GM19372 (cell line): ENCODE measurements around the gene KCTD20.
"Not testable (repeated sequence)": the region's sequence is repeated elsewhere in the genome, so short reads cannot be mapped to it uniquely, and the experiment has no call there.

Experiments
- ATAC-seq: cut with Tn5 transposase; IDR thresholded peaks from one replicate; pipeline ENCODE4 v1.9.1; 2021; ENCODE audit warnings: mild to moderate bottlenecking, low read depth, moderate library complexity; ENCODE audit not compliant: unreplicated experiment

KCTD20 gene

DNA sequence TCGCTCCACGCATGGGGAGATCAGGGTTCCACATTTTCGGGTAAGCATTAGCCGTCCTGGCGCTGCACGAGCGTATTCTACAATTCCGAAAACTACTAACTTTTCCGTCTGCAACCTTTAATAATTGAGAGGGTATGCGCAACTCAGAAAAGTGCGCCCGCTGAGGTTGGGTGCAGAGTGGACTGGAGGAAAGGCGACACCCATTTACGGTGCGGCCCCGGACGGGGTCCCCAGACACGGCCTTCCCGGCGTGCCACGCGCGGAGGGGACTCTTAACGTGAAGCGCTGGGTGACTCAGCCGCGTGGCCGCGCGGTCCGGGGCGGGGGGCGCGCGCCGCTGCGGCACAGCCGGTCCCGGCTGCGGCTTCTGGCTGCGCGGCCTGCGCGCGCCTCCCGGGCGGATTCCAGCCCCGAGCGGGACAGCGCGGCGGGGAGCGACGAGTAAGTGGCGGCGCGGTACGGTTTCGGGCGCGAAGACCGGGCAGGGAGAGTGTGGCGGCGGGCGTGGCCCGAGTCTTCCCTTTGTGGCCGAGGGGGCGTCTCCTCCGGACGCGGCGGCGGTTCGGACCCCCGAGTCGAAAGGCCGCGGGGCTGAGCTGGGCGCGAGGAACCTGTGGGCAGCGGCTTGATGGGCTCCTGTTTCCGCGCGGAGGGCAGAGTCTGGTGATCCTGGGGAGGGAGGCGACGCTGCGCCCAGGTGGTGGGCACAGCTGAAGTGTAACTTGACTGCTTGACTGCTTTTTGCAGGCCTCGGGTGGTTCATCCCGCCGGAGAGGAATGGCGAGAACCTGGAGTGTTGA lies at the start of gene KCTD20, which contains the start of gene PXT1:
Gene KCTD20, plus strand, starts transcription at position 330 of the 800 bp plus-strand sequence. CDS start 27,098 bp downstream, outside the sequence.
Gene PXT1, minus strand, starts transcription at position 184 of the 800 bp plus-strand sequence. CDS start 16,772 bp downstream, outside the sequence.
- ATAC-seq: peak; percentile 76

DNA sequence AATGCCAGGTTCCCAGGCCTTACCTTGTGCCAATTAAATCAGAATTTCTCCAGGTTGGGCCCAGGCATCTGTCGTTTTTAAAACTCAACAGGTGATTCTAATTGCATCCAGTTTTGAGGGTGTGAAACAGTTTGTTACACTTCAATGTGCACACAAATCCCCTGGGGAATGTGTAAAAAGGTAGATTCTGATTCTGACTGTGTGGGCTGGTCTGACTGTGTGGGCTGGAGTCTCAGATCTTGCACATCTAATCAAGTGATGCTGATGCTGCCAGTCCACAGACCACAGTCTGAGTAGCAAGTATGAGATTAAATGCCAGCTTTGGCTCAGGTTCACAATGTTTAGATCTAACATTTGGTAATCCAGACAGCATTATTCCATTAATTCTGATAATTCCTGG lies 42.8 kb upstream of the KCTD20 start:
- no peak for ATAC-seq

DNA sequence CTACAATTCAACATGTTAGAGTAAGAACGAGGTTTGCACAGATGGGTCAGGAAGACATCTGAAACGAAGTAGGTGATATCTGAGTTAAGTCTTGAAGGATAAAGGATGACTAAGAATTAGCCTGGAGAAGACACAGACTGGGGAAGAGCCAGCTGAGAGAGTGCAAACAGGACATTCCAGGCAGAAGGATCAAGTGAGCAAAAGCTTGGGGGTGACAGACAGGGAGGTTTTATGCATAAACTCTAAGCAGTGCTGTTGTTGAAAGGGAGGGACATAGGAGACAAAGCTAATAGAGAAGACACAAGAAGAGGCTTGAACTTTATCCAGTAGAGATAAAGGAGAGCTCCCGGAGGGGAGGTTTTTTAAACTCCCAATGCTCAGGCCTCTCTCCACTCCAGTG lies 40.3 kb upstream of the KCTD20 start:
- no peak for ATAC-seq

DNA sequence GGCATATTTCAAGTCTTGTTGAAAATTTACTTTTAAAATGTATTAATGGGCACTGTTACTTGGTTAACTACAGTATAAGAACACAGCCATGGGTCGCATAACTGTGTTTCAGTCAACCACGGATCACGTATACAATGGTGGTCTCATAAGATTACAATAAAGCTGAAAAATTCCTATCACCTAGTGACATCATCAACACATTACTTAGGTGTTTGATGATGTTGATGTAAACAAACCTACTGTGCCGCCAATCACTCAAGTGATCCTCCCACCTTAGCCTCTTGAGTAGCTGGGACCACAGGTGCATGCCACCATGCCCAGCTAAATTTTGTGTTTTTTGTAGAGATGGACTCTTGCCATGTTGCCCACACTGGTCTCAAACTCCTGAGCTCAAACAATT lies 38.6 kb upstream of the KCTD20 start:
- no peak for ATAC-seq

DNA sequence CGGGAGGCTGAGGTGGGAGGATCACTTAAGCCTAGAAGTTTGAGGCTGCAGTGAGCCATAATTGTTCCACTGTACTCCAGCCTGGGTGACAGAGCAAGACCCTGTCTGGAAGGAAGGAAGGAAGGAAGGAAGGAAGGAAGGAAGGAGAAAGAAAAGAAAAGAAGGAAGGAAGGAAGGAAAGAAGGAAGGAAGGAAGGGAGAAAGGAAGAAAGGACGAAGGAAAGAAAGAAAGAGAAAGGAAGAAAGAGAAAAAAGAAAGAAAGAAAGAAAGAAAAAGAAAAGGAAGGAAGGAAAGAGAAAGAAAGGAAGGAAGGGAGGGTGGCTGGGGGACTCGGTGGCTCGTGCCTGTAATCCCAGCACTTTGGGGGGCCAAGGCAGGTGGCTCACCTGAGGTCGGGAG lies 33.1 kb upstream of the KCTD20 start:
- ATAC-seq: not testable (repeated sequence)

DNA sequence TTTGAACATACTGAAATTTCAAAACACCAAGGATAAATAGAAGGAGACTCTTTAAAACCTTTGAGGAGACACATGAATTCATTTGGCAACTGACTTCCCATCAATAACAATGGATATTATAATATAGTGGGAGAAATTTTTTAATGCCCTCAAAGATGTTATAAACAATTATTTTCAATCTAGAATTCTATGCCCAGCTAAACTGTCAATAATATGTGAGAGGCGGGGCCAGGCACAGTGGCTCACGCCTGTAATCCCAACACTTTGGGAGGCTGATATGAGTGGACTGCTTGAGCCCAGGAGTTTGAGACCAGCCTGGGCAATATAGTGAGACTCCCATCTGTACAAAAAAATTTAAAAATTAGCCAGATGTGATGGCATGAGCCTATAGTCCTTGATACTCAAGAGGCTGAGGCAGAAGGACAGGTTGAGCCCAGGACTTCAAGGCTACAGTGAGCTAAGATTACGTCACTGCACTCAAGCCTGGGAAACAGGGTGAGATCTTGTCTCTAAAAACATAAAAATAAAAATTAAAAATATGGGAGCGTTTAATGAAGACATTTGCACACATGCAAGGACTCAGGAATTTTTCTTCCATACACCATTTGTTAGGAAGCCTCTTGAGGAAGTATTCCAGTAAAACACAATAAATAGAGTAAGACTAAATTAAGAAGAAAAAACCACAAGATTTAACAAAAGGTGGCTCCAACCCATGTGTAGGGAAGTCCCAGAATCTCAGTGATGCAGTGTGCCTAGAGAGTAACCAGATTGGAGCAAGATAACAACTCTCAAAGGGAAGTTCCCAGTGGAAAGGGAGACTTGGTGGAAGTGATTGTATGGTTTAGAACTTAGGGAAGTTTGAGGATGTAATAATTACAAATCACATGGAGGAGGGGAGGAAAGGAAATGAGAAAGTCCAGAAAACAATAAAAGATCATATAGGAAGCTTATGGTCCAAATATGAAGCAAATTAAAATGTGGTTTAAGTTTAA lies 29.0 kb upstream of the KCTD20 start:
- no peak for ATAC-seq

DNA sequence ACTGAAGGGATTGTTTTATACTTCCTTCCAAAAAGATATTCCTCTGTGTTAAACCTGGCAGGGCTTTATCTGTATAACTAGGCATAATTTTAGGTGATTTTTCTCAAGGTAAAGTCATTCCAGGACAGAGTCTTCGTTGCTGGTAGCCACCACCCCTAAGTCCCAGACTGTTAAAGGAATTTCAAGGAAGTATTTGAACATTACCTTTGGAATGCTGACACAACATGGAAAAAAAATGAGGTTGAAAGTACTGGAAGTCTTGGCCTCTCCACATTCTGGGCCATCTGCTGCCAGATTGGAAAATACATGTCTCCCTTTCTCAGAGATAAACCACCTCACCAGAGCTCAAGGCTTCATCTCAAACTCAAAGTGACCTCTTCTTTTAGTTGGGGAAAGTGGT lies 28.3 kb upstream of the KCTD20 start:
- ATAC-seq: no peak

DNA sequence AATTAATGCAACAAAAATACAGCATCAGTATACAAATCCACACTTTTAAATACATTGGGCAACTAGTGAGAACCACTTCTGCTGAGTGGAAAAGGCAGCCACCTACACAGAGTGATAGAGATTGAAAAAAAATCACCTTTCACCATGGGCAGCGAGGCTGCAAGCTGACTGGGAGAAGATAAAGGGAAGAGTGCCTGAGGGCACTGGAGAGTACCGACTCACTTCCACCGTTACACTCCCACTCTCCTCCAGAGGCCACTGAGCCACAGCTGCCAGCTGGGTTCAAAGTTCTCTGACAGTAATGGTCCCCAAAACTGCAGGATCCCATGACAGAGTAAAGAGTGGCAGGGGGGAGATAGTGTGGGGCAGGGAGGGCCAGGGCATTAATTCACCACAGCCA lies 24.2 kb upstream of the KCTD20 start:
- no peak for ATAC-seq

DNA sequence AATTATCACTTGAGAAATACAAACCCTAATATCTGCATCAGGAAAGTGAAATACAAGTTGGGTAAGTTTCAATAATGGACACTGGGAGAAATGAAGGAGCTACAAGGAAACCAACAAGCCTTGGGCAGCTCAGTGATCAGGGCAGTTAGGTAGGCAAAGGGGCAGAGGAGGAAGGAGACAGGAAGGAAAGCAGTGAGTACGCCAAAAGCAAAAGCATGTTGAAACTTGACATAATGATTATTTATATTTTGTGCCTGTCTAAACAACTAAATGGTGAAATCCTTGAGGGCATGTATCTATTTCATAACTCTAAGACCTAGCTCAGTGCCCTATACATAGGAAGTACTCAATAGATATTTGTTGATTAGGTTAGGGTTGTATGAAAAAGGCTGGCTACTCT lies 23.5 kb upstream of the KCTD20 start:
- no peak for ATAC-seq

DNA sequence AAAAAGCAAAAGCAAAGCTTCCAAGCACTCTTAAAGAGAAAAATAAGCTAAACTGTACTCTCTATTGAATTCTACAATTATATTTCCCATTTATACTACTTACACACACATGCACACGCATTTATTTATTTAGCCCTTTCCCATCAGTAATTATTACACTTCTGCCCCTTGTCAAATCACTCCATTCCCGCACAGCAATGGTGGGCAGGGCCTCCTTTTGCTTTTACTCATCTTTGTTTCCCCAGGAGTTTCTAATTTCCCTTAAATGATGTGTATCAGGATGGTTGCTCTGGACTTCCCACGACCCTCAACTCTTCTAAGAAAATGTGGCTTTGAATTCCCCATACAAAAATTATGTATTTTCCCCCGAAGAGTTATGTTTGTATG lies 20.1 kb upstream of the KCTD20 start:
- no peak for ATAC-seq

DNA sequence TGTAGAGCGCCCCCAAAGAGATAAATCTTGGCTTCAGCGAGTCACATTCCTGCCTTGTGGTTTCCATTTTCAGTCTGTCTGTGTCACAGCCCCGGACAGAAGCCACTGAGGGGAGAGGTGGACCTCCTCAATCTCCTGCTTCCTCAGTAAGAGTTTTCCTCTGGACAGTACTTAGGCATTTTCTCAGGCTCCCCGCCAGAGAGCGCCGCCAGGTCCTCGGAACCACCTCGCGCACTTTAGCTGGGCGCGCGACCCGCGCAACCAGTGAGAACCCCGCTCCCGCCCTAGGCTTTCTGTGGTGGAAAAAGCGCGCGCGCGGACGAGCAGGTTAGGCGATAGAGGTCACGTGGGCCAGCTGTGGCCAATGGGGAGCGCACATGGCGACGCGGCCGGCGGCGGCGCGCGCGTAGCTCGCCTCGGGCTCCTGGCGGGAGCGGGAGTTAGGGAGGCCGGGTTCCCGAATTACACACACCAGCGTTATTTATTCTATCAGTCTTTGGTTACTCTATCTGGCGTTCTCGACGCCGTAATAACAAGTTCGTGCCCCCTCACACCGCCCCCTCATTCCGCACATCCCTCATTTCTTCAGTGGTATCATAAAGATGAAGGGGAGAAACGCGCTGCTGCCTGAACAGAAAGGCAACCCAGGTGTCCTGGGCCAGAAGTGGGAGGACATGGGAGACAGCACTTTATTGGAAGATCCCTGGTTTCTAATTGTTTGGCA lies 19.5 kb upstream of the KCTD20 start:
- peak; percentile 92 for ATAC-seq

DNA sequence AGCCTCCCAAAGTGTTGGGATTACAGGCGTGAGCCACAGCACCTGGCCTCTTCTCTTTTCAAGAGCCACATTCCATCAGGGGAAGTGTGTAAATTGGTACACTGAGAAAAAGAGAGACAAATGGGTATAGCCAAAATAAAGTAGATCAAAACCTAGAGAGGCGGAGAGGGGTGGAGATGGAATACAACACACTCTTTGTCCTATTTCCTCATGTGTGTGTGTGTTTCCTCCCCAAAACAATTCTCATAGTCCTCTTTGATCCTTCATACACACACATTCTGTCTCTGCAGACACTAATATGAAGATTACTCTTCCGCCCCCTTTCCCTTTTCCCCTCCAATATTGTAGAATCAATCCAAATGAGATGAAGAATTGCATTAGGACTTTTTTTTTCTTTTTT lies 16.2 kb upstream of the KCTD20 start:
- ATAC-seq: no peak

DNA sequence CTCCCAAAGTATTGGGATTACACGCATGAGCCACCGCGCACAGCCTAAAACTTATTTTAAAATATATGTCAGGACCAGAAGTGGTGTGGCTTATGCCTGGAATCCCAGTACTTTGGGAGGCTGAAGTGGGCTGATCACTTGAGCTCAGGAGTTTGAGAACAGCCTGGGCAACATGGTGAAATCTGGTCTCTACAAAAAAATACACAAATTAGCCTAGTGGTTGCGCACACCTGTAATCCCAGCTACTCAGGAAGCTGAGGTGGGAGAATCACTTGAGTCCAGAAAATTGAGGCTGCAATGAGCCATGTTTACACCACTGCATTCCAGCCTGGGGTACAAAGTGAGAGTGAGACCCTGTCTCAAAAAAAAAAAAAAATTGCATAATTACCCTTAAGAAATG lies 13.9 kb upstream of the KCTD20 start:
- ATAC-seq: no peak

DNA sequence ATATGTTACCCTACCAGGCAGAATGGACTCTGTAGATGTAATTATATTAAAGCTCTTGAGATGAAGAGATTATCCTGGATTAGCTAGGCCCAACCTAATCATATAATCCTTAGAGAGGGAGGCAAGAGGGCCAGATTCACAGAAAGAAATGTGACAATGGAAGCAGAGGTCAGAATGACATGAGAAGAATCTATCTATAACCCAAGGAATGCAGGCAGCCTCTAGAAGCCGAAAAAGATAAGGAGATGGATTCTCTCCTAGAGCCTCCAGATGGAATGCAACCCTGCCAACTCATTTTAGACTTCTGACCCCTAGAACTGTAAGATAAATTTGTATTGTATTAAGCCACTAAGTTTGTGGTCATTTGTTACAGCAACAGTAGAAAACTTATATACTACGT lies 12.4 kb upstream of the KCTD20 start:
- ATAC-seq: no peak

DNA sequence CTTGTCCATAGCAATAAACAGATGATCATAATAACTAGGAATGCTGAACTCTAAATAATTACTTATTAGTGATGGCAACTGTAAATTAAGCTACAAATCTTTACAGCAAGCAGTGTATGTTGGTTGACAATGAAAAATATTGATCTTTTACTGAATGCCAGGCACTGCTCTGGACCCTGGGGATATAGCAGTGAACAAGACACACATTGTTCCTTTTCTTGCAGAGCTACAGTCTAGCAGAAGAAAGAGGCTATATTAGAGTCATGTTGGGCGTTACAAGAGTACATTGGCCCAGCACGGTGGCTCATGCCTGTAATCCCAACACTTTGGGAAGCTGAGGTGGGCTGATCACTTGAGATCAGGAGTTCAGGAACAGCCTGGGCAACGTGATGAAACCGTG lies 11.6 kb upstream of the KCTD20 start:
- no peak for ATAC-seq

DNA sequence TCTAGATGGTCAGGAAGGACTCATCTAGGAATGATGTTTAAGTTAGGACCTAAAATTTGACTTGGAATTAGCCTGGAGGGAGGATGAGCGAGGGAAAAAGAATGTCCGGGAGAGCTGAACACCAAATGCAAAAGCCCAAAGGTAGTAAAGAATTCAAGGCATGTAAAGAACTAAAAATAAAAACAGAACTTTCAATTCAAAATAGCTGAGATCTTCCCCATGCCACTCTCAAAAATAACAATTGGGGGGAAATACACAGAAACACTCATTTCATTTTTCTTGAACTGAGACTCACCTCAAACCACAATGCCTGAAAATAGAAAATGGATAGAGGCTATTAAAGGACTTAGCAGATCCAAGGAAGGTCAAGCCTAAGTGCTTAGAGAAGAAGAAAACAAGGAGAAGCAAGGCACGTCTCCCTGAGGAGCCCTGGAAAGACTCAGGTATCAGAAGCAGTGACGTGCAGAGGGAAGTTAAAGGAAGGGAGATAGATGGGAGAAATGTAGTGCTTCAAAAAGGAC lies 10.6 kb upstream of the KCTD20 start:
- ATAC-seq: no peak

DNA sequence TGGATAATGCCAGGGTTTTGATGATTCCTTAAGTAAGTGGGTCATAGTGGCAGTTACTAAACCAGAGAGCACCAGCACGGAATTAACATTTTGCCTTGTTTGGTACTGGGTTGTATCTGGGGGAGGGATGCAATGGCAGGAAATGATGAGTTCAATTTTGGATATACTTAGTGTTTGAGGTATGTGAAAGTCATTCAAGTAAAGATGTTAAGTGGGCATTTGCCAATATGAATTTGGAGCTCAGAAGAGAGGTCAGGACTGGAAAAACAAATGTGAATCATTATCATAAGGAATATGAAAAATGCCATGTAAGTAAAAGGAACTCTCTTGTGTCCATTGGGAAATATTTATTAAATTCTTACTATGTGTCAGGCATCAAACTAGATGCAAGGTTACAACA lies 6.3 kb upstream of the KCTD20 start:
- ATAC-seq: no peak

DNA sequence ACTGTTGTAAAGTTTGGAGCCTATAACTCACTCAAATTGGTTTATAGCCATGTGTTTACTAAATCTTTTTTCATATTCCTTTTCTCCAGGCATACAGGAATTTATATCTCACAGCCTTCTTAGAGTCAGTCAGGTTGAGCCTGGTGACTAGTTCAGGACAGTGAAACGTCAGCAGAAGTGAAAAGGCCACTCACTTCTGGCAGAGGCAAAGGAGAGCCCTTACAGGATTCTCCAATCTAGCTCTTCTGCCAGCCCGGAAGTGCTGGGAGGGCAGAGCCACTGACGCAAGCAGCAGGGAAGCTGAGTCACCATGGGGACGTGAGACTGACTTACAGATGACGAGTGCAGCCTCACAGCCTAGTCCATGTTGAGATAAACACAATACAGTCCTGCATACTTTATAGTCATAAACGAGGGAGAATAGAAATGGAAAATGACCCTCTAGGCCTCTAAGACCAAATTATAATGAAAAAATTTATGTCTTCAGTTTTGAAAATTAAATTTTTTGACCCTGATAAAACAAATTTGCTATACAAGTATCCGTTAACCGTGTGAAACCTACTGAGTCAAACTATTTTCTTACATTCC lies 1.4 kb upstream of the KCTD20 start:
- peak; percentile 53 for ATAC-seq

DNA sequence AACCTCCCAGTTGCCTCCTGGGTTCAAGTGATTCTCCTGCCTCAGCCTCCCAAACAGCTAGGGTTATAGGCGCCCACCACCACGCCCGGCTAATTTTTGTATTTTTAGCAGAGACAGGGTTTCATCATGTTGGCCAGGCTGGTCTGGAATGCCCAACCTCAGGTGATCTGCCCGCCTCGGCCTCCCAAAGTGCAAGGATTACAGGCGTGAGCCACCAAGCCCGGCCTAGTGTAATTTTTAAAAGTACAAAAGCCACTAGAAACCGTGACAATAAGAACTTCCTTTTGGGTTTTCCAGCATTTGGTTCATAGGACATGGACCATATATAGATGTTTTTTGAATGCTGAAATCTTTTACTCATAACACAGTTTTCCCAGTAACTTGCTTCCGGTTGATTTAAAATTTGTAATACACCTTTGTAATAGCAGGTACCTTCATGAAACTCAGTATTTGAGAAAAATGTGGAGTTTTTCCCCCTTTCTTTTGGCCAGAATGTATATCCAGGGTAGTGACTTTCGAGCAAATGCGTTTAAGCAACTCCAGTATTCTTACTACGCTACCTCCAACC lies 613 bp upstream of the KCTD20 start:
- ATAC-seq: no peak
